K562 (cell line): ENCODE results near the gene MCL1. TPM values are rescaled to one million over a fixed set of nuclear protein-coding genes. Genes with fewer than 3 reads are reported as not detected.

Experiments
- BDP1 ChIP-seq: IDR thresholded peaks from 3 replicates; pipeline ENCODE4 v1.6.1; 2011; ENCODE audit not compliant: insufficient read length, insufficient read depth
- BRD4 ChIP-seq: fragments of 200-600 bp; sonication (generic); IDR thresholded peaks from 2 replicates; pipeline ENCODE4 v1.6.1; 2017; ENCODE audit warnings: inconsistent platforms
- E2F1 ChIP-seq: sonication (generic); formaldehyde crosslinking; IDR thresholded peaks from 2 replicates; pipeline ENCODE4 v1.8.1; 2023; ENCODE audit warnings: mild to moderate bottlenecking, missing genetic modification reagents, moderate library complexity
- FOXA1 ChIP-seq: fragments of 450-650 bp; IDR thresholded peaks from 2 replicates; pipeline ENCODE4 v1.6.1; 2016; ENCODE audit warnings: mild to moderate bottlenecking, borderline replicate concordance
- GTF2F1 ChIP-seq: IDR thresholded peaks from 2 replicates; pipeline ENCODE4 v1.6.1; 2011; ENCODE audit warnings: low read depth, low read length, improper control_type of control experiment
- HNRNPL ChIP-seq: fragments of 200-400 bp; formaldehyde crosslinking; IDR thresholded peaks from 2 replicates; pipeline ENCODE4 v1.6.1; 2017; ENCODE audit warnings: low read depth, mild to moderate bottlenecking, low read length
- HNRNPLL ChIP-seq: fragments of 200-400 bp; formaldehyde crosslinking; IDR thresholded peaks from 2 replicates; pipeline ENCODE4 v1.6.1; 2017; ENCODE audit warnings: low read length, low read depth, mild to moderate bottlenecking; ENCODE audit not compliant: poor library complexity, severe bottlenecking
- HOMEZ ChIP-seq: fragments of 250-450 bp; sonication (Bioruptor Pico); IDR thresholded peaks from 2 replicates; pipeline ENCODE4 v1.4.0; 2020; ENCODE audit warnings: mild to moderate bottlenecking, moderate library complexity
- MIER1 ChIP-seq: fragments of 450-650 bp; IDR thresholded peaks from 2 replicates; pipeline ENCODE4 v1.6.1; 2016; ENCODE audit warnings: antibody characterized with exemption, mild to moderate bottlenecking, low read depth
- POLR2AphosphoS5 ChIP-seq: IDR thresholded peaks from 2 replicates; pipeline ENCODE4 v1.6.1; 2011; ENCODE audit warnings: mild to moderate bottlenecking, low read depth, low read length, moderate library complexity; ENCODE audit not compliant: control insufficient read depth, insufficient read depth
- SREBF2 ChIP-seq: sonication (generic); formaldehyde crosslinking; IDR thresholded peaks from 2 replicates; pipeline ENCODE4 v1.4.0; 2020; ENCODE audit warnings: mild to moderate bottlenecking, missing genetic modification reagents
- TAF15 ChIP-seq: fragments of 200-400 bp; formaldehyde crosslinking; IDR thresholded peaks from 2 replicates; pipeline ENCODE4 v1.6.1; 2017; ENCODE audit warnings: mild to moderate bottlenecking, low read depth, low read length, moderate library complexity
- TSC22D4 ChIP-seq: fragments of 450-650 bp; IDR thresholded peaks from 2 replicates; pipeline ENCODE4 v1.6.1; 2016; ENCODE audit warnings: missing genetic modification characterization, missing biosample characterization, control low read depth
- ZNF449 ChIP-seq: fragments of 250-450 bp; sonication (Bioruptor Pico); IDR thresholded peaks from 2 replicates; pipeline ENCODE4 v1.8.0; 2022; ENCODE audit warnings: moderate library complexity, mild to moderate bottlenecking, inconsistent platforms
- polyA plus RNA-seq, 8 experiments: library from polyadenylated mRNA; depleted of rRNA in 4 of 8; stranded (reverse) in 5 of 8; unstranded in 3 of 8; fragments of >200 nt; fragmentation: Nextera tagmentation in 2 of 8; fragmentation: Illumina TruSeq in 1 of 8; extraction: Ambion mirVana in 2 of 8; extraction: Trizol in 1 of 8; gene quantifications; 2 replicates each; pipeline versions ENCODE4 v1.2.1 to v1.2.3, GENCODE V29; 2011 to 2014; ENCODE audit warnings: inconsistent platforms in 1 of 8, missing spikeins in 1 of 8
- total RNA-seq, 7 experiments: library from RNA; depleted of rRNA in 6 of 7; stranded (reverse); fragments of >200 nt in 6 of 7; fragmentation: Illumina TruSeq in 2 of 7; extraction: Trizol in 2 of 7; gene quantifications; 2 replicates each; pipeline versions ENCODE4 v1.2.1 to v1.2.3, GENCODE V29; 2011 to 2021; ENCODE audit warnings: low replicate concordance in 1 of 7

MCL1 gene
- total and polyA plus RNA-seq, 9 of the 15 experiments (the other 6 are each of a cell fraction or from before 2014, with no cell fraction given): 27.1 to 224 (median 138) TPM

GRCh38 chr1:150619576-150620509 lies 40.4 kb upstream of the MCL1 start (continued):
- TF ChIP-seq POLR2AphosphoS5 (peak; percentile 92), E2F1 (no peak), ZNF449 (CRISPR knock-in tag) (0 out of 2 replicates have a peak, but pooled peaks have one; percentile 55), GTF2F1 (no peak), TAF15 (no peak), SREBF2 (CRISPR knock-in tag) (0 out of 2 replicates have a peak, but pooled peaks have one; percentile 52), HNRNPLL (no peak), HOMEZ (no peak), MIER1 (no peak), BDP1 (no peak), BRD4 (peak; percentile 26; the same call in 1 of the 2 replicates), HNRNPL (no peak), TSC22D4 (no peak), FOXA1 (no peak)
